Measurements from ENCODE around the gene PID1.

The PID1 gene

DNA sequence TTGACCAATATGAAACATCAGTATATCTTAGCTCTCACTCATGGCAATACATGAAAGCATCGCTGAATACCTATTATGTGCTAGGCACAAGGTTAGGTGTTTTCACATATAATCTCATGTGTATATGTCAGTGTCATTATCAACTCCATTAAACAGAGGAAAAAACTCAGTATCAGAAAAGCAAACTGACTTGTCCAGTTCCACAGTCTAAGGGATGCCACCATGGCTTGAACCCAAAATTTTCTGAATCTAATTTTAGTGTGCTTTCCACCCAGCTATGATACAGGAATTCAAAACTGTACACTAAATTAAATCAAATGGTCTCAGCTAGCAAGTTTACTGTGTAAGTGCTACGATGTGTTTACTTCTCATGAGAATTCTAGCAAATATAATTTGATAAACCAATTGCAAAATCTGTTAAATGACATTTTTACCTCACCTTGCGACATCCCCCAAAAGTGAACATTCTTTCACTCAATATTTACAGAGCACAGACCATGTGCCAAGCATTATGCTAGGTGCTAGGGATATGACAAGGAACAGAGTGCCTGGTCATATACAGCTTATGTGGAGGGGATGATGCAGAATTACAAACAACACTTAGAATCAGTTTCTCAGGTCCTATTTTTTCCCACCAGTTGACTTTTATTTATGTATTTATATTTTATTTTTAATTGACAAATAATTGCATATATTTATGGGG lies 211.6 kb downstream of the PID1 start:
- no peak for DNase-seq

GRCh38 chr2:229057976-229058553 lies 213.0 kb downstream of the PID1 start:
- no peak for DNase-seq

GRCh38 chr2:229054311-229054710 lies 216.8 kb downstream of the PID1 start:
- DNase-seq, result no peak

- DNase-seq, result no peak
Observed at GRCh38 chr2:229051798-229052197, 219.3 kb downstream of the PID1 start.

DNA sequence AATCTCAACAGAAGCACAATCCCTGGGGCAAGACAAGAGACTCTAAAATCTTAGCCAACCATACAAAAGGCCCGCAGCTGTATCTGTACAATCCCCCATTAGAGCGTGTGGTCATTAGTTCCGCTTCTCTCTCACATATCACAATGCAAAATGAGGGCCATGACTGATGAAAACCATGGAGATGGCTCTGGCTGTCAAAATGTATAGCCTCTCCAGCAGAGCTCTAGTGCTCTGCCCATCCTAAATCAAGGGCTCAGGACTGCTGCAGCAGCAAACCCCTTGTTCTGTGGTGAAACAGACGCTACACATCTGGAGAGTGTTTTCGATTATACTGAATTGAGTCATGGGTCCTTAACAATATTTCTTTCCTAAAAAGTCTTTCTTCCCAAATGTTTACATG lies 221.0 kb downstream of the PID1 start:
- no peak for DNase-seq

DNA sequence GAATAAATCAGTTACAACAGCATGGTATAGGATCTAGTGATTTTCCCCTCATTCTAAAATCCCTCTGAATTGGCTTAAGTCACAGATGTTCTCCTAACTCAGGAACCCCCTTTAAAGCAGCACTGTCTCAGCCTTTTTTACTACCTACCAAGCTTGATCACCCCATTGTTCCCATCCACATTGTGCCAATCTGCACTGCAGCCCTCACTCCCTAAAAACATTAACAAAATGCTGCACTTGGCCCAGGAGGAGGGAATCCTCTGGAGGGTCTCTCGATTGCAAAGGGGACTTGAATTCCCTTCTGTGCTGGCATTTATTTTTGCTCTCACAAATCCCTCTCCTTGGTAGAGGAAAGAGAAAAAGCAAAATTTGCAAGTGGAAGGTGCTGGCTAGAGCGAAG lies 223.0 kb downstream of the PID1 start:
- DNase-seq, result no peak

- DNase-seq, result no peak
Observed at GRCh38 chr2:229045671-229046070, 225.4 kb downstream of the PID1 start.

- no peak for DNase-seq
Observed at GRCh38 chr2:229044581-229044980, 226.5 kb downstream of the PID1 start.

GRCh38 chr2:229043681-229044080 lies 227.4 kb downstream of the PID1 start:
- DNase-seq, result no peak

DNA sequence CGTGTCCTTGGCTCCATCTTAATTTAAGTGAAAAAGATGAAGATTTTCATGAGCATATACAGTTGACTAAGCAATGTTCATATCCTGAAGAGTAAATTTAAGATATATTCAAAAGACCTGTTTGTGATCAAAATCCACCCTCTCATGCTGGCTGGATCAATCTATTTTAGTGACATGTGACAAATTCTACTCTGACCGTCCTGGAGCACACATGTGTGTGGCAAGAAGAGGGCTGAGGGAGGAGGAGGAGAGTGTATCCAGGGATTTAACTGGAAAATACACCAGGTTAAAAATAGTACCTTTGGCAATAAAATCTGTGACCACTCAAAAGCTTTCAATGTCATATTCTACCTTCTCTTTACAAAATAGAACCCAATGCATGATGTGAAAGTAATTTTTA lies 228.7 kb downstream of the PID1 start:
- no peak for DNase-seq

- no peak for DNase-seq
Observed at GRCh38 chr2:229041691-229042090, 229.4 kb downstream of the PID1 start.

- DNase-seq, result no peak
Observed at GRCh38 chr2:229037621-229038020, 233.5 kb downstream of the PID1 start.

DNA sequence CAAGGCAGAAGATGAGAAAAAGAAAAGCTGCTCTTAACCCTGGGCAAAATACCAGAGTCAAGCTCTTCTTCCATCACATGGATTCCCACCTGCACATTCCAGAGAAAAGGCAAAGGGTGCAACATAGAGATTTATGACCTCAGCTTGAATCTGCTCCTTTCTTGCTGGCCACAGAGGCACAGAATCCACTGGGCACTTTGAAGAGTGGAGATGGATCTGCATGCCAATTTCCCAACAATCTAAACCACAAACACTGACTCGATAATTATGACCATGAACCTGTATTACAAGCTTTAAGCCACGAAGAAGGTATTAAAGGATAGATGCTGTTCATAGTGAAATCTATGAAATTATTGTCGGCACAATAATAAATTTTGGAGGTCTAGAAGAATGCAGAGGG lies 237.3 kb downstream of the PID1 start:
- no peak for DNase-seq

- DNase-seq, result no peak
Observed at GRCh38 chr2:229032608-229033234, 238.4 kb downstream of the PID1 start.

DNA sequence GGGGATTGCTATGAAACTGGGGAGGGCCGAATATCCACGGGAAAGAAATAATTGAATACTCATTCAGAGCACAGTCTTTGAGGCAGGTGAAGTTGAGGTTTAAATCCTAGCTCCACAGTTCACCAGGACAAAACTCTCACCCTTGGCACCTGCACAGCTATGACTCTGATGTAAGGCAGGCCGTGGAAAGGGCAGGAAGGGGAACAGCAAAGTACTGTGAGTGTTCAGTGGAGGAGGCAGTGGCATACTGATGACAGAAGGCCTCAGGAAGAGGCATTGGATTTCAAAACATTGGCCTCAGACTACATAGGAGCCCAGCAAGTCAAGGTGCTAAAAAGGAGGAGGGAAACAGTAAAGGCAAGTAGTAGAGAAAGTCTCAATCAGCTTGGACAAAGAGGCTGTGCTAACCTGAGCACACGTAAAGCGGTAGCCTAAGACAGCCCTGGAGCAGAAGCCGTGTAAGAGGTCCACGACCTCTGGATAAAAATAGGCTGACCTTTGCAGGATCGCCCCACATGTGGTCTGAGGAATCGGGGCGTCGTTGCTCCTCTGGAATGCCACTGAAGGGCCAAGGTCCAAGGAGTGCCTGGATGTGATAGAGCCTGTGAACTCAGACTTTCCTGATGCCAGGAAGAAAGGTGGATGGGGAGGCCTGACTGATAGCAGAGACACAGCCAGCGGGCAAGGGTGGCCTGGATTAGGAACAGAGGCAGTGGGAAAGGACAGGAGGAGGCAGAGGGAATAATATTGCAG lies 243.6 kb downstream of the PID1 start:
- no peak for DNase-seq

DNA sequence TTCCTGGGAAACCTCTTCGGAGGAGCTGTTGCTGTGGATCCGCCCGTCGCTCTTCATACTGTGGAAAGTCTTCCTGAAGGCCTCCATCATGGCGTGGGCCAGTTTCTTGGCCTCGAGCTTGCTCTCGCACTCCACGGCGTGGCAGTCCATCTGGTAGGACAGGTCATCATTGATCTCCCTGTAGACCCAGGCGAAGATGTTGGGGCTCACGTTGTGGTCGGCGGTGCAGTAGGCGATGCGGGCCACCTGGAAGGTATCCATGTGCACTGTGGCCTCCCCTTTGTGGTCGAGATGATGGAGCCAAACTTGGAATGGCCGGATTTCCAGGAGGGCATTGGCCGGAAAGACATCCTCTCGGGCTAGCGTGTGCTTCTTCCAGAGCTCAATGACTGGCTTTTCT lies 245.4 kb downstream of the PID1 start:
- no peak for DNase-seq

- no peak for DNase-seq
Observed at GRCh38 chr2:229022652-229023051, 248.4 kb downstream of the PID1 start.

DNA sequence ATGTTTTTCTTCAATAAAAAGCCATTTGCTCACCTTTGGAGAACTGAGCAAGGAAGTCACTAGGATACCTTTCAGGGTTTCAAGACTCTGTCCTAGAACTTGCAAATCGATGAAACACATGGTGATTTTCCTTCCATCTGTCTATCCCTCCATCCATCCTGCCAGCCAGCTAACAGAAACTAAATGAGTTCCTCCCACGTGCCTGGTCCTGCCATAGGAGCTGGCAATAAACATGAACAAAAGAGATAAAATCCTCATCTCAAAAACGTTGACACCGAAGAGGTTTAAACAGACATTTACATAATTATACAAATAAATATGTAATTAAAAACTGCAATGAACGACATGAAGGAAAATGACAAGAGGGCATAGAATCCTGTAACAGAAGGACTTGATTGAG lies 249.0 kb downstream of the PID1 start:
- DNase-seq, result no peak

- no peak for DNase-seq
Observed at GRCh38 chr2:229009816-229010215, 261.3 kb downstream of the PID1 start.

- DNase-seq, result no peak
Observed at GRCh38 chr2:229003256-229003655, 267.8 kb downstream of the PID1 start.

GRCh38 chr2:229001196-229001595 lies 269.9 kb downstream of the PID1 start:
- DNase-seq, result no peak

DNA sequence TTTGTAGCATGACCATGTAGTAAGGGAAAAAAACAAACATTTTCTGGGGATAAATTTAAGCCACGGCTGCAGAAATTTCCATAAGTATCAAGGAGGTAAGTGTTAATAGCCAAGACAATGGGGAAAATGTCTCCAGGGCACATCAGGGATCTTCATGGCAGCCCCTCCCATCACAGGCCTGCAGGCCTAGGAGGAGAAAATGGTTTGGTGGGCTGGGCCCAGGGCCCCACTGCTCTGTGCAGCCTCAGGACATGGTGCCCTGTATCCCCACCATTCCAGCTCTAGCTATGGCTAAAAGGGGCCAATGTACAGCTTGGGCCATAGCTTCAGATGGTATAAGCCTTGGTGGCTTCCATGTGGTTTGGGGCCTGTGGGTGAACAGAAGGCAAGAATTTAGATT lies 271.8 kb downstream of the PID1 start:
- DNase-seq, result no peak

- DNase-seq, result no peak
Observed at GRCh38 chr2:228988786-228989185, 282.3 kb downstream of the PID1 start.

Data from hematopoietic multipotent progenitor cell treated with erythropoietin and hydrocortisone succinate and interleukin-3 and kit ligand, for 8 days (in vitro differentiated cells).